Left forelimb (tissue), 1 donor: ENCODE results near the gene DRC3.
"Not testable (repeated sequence)": the region's sequence is repeated elsewhere in the genome, so short reads cannot be mapped to it uniquely, and the experiment has no call there.

Experiments
- DNase-seq: peaks from one replicate; pipeline ENCODE4 v3.0.0-alpha.2; 2018; ENCODE audit warnings: low spot score

The DRC3 gene

DNA sequence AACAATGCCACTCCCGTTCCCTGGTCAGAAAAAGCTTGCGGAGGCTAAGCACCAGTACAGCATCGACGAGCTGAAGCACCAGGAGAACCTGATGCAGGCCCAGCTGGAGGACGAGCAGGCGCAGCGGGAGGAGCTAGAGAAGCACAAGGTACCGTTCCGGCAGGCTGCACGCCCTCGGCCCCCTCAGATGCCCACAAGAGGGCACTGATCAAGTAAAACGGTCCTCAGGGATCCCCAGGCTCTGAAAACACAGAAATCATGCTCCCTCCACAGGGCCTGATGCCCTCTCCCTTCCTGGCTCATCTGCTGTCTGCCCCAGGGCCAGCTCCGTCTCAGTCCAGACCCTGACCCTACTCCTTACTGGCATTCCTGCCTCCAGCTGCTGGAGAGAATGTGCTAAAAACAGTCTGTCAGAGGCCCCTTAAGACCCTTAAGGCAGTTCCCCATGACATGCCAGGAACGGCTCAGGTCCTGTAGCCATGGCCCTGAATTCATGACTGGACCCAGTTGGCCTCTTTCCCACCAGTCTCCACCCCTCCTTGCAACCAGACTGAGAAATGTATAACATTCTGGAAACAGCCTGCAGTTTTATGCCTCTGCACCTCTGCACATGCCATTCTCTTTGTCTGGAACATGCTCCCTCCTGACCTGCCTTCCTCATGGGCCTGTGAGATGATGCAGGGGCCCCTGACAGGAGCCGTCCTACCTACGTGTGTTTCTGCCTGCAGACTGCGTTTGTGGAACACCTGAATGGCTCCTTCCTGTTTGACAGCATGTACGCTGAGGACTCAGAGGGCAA is 21.8 kb downstream of the DRC3 start:
- no peak for DNase-seq

DNA sequence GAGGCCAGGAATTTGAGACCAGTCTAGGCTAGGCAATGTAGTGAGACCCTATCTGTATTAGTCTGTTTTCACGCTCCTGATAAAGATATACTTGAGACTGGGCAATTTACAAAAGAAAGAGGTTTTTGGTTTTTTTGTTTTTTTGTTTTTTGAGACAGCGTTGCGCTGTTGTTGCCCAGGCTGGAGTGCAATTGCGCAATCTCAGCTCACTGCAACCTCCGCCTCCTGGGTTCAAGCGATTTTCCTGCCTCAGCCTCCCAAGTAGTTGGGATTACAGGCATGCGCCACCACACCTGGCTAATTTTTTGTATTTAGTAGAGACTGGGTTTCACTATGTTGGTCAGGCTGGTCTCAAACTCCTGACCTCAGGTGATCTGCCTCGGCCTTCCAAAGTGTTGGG is 23.2 kb downstream of the DRC3 start:
- not testable (repeated sequence) for DNase-seq

DNA sequence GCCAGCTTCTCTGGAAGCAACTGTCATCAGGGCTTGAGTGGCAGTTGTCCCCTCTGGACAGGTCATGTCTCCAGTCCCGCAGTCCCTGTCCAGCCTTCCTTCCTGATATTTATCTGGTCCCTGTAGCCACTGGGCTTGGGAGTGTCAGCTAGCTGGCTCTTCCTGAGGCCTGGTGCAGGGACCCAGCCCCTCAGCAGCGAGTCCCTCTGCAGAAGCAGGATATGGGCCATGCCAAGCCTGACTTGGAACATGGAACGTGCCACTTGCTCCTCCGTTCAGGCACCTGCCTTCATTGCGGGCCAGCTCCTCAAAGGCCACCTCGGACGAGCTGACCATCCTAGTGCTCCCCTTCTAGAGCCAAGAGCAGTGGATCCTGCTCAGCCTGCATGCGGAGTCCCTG is 26.3 kb downstream of the DRC3 start:
- no peak for DNase-seq

DNA sequence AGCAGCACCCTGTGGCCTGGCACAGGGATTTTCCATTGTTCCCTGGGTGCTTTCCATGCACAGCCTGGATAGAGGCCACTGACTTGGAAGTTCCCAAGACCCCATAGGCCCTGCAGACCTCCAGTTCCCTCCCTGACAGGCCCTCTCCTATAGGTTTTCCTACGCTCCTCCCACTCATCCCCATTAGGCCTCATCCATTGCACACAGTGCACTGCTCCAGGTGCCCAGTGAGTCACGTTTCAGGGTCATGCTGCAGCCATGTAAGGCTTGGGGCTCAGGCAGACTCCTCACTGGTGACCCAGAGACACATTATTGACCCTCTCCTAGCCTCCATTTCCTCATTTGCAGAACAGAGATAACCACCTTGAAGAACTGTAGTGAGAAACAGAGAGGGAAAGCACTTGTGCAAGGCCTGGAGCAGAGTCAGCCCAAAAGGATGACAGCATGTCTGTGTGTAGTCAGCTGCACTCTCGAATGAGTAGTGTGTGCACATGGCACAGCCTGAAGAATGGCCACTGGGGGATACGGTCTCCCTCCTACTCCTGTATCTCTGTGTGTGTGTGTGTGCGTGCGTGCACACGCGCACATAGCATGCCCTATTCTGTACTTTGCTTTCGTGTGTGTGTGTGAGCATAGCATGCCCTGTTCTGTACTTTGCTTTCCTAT is 26.8 kb downstream of the DRC3 start:
- DNase-seq: no peak

DNA sequence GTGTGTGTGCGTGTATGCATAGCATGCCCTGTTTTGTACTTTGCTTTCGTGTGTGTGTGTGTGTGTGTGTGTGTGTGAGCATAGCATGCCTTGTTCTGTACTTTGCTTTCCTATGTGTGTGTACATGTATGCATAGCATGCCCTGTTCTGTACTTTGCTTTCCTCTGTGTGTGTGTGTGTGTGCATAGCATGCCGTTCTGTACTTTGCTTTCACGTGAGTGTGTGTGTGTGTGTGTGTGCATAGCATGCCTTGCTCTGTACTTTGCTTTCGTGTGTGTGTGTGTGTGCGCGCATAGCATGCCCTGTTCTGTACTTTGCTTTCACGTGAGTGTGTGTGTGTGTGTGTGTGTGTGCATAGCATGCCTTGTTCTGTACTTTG is 27.4 kb downstream of the DRC3 start:
- no peak for DNase-seq

DNA sequence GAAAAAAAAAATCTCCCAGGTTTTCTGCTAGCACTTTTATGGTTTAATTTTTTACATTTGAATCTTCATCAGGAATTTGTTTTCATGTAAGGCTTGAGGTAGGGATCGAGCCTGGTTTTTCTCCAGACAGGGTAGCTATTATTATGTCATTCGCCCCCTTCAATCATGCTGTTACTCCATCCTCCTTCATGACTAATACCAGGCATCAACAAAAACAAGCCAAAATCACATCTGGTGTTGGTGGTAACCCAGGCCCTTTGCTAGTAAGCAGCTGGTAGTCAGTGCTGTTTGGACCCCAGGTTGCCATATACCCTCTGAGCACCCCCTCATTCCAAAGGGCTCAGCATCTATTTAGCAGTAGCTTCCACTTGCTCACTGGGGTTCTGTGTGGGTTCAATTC is 29.5 kb downstream of the DRC3 start:
- no peak for DNase-seq

DNA sequence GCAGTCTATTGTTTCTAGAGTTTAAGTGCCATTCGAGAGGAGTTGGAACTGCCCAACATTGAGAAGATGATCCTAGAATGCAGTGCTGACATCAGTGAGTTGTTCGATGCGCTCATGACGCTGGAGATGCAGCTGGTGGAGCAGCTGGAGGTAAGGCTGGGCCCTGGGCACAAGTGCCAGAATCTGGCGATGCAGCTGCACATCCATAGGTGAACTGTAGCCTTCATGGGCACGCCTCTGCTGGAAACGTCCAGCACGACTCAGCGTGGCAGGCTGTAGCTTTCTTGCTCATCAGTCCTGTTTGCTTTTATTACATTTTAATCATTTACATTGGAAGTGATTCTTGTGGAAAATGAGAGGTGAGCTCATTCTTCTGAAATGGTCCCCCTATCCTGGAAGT is 31.7 kb downstream of the DRC3 start:
- DNase-seq: no peak

DNA sequence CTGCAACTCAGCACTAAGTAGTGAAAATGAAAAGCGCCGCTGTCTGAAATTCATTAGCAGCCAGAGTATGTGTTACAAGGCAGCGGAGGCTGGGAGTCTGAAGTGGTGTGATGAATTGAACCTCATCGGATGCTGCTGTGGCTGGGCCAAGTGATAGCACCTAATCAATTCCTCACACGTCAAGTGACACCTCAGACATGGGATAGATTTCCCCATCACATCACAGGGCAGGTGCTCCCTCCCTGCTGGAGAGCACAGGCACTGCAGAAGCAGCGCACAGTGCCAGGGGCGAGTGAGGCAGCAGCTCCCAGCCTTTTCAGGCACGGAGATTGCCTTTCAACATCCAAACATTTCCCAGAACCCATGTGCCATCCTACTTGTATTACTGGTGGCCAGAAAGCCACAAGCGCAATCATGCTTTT is 32.2 kb downstream of the DRC3 start:
- DNase-seq: no peak

DNA sequence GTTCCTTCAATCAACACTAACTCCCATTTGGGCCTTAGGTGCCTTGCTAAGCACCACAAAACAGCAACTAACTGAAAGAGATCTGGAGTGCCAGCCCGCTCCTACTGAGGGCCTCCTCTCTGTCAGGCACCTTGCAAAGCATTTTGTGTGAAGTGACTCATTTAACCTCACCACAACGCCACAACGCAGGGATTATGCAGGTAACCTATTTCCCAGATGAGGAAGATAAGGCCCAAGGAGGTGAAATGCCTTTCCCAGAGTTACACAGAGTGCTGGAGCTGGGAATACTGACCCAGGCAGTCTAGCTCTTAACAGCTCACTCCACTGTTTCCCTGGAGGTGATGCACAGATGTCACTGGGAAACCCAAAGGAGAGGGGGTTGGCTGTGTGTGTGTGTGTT is 32.8 kb downstream of the DRC3 start:
- DNase-seq: no peak

DNA sequence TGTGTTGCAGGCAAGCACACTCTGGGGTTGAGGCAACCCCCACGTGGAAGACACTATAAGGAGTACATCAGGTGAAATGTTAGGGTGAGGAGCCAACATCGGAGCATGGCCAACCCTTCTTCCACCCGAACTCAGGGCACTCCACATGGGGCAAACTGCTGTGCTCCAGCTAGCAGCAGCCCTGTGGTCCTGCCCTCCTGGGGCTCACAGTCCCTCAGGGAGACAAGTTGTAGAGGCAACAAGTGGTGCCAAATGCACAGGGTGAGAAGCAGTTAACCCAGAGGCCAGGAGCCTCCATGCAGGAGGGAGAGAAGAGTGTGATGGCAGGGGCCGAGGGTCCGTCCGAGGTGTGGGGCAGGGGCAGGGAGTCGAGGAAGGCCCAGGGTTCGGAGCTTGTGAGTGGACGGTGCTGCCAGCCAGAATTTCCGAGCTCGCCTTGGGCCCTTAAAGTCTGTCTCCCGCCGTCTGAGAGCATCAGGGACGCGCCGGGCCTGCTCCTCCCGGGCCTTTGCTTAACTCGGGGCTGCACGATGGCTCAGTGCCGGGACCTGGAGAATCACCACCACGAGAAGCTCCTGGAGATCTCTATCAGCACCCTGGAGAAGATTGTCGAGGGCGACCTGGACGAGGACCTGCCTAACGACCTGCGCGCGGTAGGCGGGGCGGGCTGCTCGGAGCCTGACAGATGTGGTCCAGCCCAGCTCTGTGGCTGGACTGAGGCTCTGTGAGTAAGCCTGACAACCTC is 34.0 kb downstream of the DRC3 start:
- DNase-seq: no peak

DNA sequence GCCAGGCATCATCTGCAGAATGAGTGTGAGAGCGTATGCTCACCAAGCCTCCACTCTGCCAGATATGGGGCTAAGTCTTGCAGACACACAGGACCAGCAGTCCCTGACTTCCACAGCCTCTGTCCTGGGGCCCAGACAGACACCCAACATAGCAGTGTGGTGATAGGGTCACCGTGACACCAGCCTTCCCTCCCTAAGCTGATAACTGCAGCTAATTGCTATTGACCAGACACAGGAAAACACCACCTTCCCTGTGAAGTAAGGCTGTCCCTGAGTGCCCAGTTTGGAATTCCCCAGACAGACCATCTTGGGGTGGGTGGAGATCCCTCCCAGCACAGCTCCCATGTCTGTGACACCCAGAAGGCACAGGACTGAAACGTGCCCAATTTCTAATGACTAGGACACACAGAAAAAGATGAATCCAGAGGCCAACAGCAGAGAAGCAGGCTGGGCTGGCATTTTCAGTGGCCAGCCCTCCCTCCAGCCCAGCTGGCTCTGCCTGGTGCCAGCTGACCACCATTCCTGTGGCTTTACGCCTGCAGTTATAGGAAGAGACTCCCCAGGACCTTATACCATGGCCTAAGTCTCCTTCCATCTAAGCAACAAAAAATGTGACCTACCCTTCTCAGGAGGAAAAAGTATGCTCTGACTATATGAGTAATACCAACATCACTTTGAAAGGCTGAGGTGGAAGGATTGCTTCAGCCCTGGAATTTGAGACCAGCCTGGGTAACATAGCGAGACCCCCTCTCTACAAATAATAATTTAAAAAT is 36.0 kb downstream of the DRC3 start:
- no peak for DNase-seq

DNA sequence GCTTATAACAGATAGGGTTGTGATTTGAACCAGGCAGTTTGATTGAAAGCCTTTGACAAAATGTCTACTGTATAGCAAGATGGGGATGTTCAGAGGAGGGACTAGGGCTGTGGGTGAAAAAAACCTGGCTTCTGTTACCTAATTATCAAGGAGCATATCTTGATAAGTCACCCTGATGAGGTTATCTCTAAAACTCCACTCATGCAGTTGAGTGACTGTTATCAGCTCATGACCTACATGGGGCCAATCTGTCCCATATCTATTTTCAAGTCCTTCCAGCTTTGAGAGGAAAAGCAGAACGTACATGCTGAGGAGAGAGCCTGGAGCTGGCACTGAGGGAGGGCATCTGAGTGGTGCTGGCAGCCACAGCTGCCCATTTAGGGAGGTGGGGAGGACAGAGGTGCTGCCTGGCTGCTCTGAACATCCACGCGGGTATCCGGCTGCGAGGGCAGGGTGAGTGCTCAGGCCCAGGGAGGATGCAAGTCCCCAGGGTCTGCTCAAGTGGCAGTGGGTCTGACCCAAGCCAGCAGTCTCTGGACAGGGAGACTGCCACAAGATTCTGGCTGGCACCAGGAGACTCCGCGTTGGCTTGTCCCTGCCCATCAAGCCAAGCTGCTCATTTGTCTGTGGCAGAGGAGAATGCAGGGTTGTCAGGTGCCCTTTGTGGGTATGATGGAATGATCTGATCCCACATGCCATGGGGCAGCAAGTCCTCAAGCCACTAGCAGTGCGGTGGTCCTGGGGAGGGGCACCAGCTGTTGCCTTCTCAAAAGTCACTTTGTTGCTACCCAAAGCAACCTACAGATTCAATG is 37.2 kb downstream of the DRC3 start:
- no peak for DNase-seq

DNA sequence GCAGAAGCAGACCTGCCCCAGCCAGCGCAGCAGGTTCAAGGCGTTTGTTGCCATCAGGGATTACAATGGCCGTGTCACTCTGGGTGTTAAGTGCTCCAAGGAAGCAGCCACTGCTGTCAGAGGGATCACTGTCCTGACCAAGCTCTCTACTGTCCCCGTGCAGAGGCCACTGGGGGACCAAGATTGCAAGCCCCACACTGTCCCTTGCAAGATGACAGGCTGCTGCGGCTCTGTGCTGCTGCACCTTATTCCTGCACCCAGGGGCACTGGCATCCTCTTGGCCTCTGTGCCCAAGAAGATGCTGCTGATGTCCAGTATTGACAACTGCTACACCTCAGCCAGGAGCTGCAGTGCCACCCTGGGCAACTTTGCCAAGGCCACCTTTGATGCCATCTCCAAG is 38.6 kb downstream of the DRC3 start:
- no peak for DNase-seq

DNA sequence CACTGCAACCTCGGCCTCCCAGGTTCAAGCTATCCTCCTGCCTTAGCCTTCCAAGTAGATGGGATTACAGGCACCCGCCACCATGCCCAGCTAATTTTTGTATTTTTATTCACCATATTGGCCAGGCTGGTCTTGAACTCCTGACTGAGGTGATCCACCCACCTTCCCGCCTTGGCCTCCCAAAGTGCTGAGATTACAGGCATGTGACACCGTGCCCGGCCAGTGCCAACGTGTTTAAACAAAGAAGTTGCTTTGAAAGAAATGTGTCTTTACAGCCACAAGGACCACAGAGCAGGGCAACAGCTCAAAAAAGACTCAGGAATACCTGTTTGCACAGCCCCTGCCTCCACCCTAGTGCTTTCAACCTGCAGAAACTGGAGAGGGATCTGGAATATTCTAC is 41.3 kb downstream of the DRC3 start:
- DNase-seq: no peak

DNA sequence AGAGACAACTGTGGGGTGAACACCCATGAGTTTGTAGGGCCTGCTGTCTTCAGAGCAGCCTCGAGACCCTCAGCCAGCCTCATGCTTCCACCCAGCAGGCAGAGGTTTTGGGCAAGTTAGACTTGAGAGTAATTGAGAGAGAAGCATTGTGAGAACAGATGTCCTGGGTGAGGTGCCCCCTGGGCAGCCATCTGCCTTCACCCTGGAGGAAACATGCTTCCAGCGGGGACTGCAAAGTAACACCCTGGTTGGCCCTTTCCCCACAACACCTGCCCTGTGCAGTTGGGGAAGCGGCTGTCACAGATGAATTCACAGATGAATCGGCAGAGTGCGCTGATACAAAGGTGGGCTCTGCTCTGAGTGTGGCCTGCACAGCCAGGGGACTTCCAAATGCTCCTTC is 42.9 kb downstream of the DRC3 start:
- no peak for DNase-seq

DNA sequence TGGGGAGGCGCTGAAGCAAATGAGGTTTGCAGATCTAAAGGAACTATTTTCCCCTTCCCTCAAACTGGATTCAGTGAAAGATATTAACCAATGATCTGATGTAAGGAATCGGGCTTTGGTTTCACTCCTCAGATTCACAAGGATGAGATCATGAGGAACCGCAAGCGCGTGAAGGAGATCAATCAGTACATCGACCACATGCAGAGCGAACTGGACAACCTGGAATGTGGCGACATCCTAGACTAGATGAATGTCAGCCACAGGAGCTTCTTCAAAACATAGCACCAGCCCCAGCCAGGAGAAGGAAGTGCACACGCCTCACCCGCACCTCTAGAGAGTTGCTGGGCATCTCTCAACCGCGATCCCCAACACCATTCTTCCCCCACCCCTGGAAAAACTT is 43.8 kb downstream of the DRC3 start:
- no peak for DNase-seq

DNA sequence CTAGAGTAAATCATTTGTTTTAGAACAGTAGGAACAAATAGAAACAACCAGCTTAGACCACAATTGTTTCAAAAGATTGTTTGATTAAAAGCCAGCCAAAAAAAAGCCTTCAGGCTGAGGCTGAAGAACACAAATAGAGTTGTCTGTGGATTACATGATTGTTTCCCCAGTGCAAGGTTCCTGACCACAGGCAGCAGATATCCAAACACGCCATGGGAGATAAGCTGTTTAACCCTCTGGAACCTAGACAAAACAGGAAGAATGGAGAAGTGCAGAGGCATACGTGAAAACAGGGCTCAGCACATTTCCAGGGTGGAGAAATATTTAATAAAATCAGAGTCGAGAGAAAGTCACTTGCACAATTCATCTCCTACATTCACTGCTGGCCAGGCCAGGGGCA is 45.3 kb downstream of the DRC3 start:
- no peak for DNase-seq

DNA sequence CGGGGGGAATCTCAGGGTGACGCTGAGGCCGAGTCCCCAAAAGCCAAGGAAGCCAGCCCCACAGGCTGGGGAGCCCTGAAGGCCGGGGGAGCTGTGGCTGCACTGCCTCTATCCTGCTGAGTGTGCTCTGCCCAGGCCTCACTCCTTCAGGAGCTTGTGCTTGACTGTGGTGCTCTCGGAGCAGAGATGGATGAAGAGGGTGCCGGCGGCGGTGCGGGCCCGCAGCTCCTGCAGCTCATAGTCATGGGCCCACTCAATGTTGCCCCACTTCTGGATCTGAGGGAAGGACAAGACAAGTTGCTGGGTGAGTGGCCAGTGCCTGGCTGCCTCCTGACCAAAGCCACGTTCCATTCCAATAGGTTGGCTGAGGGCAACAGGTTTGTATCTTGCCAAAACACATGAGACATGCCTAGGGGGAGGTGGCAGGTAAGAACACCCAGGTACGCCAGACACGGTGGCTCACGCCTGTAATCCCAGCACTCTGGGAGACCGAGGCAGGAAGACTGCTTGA is 45.8 kb downstream of the DRC3 start:
- DNase-seq: no peak

DNA sequence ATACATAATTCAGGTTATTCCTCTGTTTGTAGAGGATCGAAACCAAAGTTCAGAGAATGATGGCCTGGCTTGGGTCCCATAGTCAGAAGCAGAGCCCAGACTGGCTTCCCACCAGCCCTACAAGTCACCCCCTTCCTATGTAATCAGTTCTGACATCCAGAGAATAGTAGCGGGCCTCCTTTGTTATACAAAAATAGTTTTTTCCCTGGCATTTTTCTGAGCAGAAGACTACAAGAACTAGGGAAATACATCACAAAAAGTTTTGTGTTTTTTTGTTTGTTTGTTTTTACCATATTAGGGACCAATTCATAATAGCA is 47.1 kb downstream of the DRC3 start:
- DNase-seq: no peak

DNA sequence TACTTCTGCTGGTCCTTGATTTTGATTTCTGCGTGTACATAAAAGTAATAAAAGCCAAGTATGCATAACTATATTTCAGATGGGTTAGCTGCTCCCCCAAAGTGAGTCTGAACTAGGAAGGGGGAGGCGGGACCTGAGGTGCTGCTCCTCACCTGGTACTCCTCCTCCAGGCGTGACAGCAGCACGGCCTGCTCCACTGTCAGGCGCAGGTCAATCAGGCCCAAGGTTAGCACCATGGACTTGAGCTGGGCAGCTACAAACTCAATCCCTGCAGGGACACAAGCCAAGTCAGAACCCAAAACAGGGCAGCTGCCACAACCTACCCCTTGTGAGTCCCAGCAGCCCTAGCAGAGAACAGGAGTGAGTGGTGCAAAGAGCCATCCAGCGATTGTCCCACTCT is 48.3 kb downstream of the DRC3 start:
- no peak for DNase-seq

DNA sequence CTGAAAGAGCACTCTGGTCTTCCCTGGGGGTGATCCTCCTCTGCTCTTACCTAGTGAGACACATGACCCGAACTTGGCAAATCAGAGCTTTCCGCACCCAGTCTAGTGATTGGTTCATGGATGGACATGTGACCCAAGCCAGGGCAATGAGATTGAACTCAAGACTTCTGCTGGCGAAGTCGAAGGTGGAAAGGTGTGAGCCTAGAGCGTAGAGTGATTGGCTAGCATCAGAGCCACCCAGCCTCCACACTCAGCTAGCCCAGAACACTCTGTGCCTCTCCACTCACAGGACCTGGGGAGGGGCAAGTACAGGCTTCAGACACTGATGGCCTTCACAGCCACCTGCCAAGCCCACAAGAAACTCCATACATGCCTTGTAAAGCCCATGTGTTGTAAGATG is 48.7 kb downstream of the DRC3 start:
- no peak for DNase-seq
